ENCODE data around the gene KRT72. TPM values are rescaled to one million over a fixed set of nuclear protein-coding genes. Genes with fewer than 3 reads are reported as not detected.
A peak's percentile ranks its signal among the peaks of the same experiment; 100 is the strongest.

KRT72 gene
- total and polyA plus RNA-seq, 7 experiments from 2014 or later = 0.71 to 149 (median 74.1) TPM; not detected in 1

- Mint-ChIP-seq H3K36me3 (peaks cover 0 to 32% (median 6%) of the 10 kb centered on the region in 5 donors), H3K9me3 (peaks cover 0 to 13% (median 8%) of the 10 kb centered on the region in 11 donors), H3K27me3 (peaks cover 0 to 38% (median 0%) of the 10 kb centered on the region in 5 donors), H3K4me1 (peaks cover 43 to 81% (median 66%) of the 10 kb centered on the region in 7 donors), H3K27ac (peak overlapping the region; percentile 24 to 100 (median 99)), H3K4me3 (peak overlapping the region in 7 of 10 donors; percentile 18 to 85 (median 53))
- ChIA-PET CTCF (interaction anchor here (0.7 to 2.9 kb wide), 7 partner anchors 8 to 238 kb away, joined by 3 to 28 read pairs (median 4); no protein-coding TSS in a partner anchor), POLR2A (interaction anchor here (0.6 to 12.4 kb wide), 8 partner anchors 8 to 77 kb away, joined by 3 to 223 read pairs (median 5); partner anchors contain the start of gene KRT73)
- Histone ChIP-seq H3K9me3 (ENCODE audit: control insufficient read depth in 2 of 3, low read length in 3 of 3) (no peaks in the 10 kb centered on the region), H3K27ac (ENCODE audit: low read depth, low read length) (no peak overlapping the region), H3K36me3 (ENCODE audit: control insufficient read depth in 2 of 3, insufficient read depth in 3 of 3, low read length in 3 of 3) (no peaks in the 10 kb centered on the region), H3K4me1 (ENCODE audit: control insufficient read depth in 2 of 2, insufficient read depth in 2 of 2, low read length in 2 of 2) (peaks cover 20 to 51% of the 10 kb centered on the region in 2 donors), H3K27me3 (ENCODE audit: control insufficient read depth in 2 of 2, insufficient read depth in 2 of 2, low read length in 2 of 2) (no peaks in the 10 kb centered on the region), H3K4me3 (ENCODE audit: low read length) (no peak overlapping the region)
- intact Hi-C loops (cut with micrococcal nuclease) = no loop called here
- ATAC-seq (no peak), DNase-seq (no peak)
Observed at GRCh38 chr12:52641468-52641867, 40.2 kb upstream of the KRT72 start.

- Mint-ChIP-seq H3K9me3 (peaks cover 0 to 3% (median 0%) of the 10 kb centered on the region in 11 donors), H3K27ac (peak overlapping the region in 3 of 9 donors; percentile 11 to 82 (median 48)), H3K4me3 (no peak overlapping the region), H3K27me3 (peaks cover 0 to 36% (median 0%) of the 10 kb centered on the region in 5 donors), H3K4me1 (peaks cover 34 to 79% (median 56%) of the 10 kb centered on the region in 7 donors), H3K36me3 (peaks cover 0 to 14% (median 3%) of the 10 kb centered on the region in 5 donors)
- Histone ChIP-seq H3K36me3 (ENCODE audit: control insufficient read depth in 2 of 3, insufficient read depth in 3 of 3, low read length in 3 of 3) (no peaks in the 10 kb centered on the region), H3K4me3 (ENCODE audit: low read length) (no peak overlapping the region), H3K27ac (ENCODE audit: low read depth, low read length) (no peak overlapping the region), H3K4me1 (ENCODE audit: control insufficient read depth in 2 of 2, insufficient read depth in 2 of 2, low read length in 2 of 2) (peaks cover 13 to 43% of the 10 kb centered on the region in 2 donors), H3K9me3 (ENCODE audit: control insufficient read depth in 2 of 3, low read length in 3 of 3) (no peaks in the 10 kb centered on the region), H3K27me3 (ENCODE audit: control insufficient read depth in 2 of 2, insufficient read depth in 2 of 2, low read length in 2 of 2) (peaks cover 0 to 3% of the 10 kb centered on the region in 2 donors)
- DNase-seq = no peak
- ChIA-PET POLR2A (interaction anchor here (0.6 to 12.4 kb wide), 3 partner anchors 11 to 61 kb away, joined by 3 to 227 read pairs (median 6); partner anchors contain the start of gene KRT73), CTCF (interaction anchor here (4.8 kb wide), 1 partner anchor 53 kb away, joined by 32 read pairs; no protein-coding TSS in a partner anchor)
- ATAC-seq = no peak
- intact Hi-C loops (cut with micrococcal nuclease) = no loop called here
Observed at GRCh38 chr12:52637299-52637698, 36.0 kb upstream of the KRT72 start.

GRCh38 chr12:52636592-52637258 lies 35.5 kb upstream of the KRT72 start:
- H3K9me3 Mint-ChIP-seq = peaks cover 0 to 3% (median 0%) of the 10 kb centered on the region in 11 donors
- Histone ChIP-seq H3K36me3 (ENCODE audit: control insufficient read depth in 2 of 3, insufficient read depth in 3 of 3, low read length in 3 of 3) (no peaks in the 10 kb centered on the region), H3K4me3 (ENCODE audit: low read length) (no peak overlapping the region), H3K9me3 (ENCODE audit: control insufficient read depth in 2 of 3, low read length in 3 of 3) (no peaks in the 10 kb centered on the region), H3K27me3 (ENCODE audit: control insufficient read depth in 2 of 2, insufficient read depth in 2 of 2, low read length in 2 of 2) (peaks cover 0 to 3% of the 10 kb centered on the region in 2 donors), H3K27ac (ENCODE audit: low read depth, low read length) (no peak overlapping the region), H3K4me1 (ENCODE audit: control insufficient read depth in 2 of 2, insufficient read depth in 2 of 2, low read length in 2 of 2) (peaks cover 13 to 43% of the 10 kb centered on the region in 2 donors)
- DNase-seq = no peak
- intact Hi-C loops (cut with micrococcal nuclease) = no loop called here
- ChIA-PET CTCF (interaction anchor here (0.9 to 4.8 kb wide), 2 partner anchors 26 to 52 kb away, joined by 3 to 32 read pairs; no protein-coding TSS in a partner anchor), POLR2A (interaction anchor here (0.6 to 12.4 kb wide), 4 partner anchors 9 to 62 kb away, joined by 3 to 227 read pairs (median 54); partner anchors contain the start of gene KRT73)
- H3K4me1 Mint-ChIP-seq = peaks cover 36 to 79% (median 56%) of the 10 kb centered on the region in 7 donors
- ATAC-seq = no peak
- H3K36me3 Mint-ChIP-seq = peaks cover 0 to 13% (median 2%) of the 10 kb centered on the region in 5 donors
- H3K4me3 Mint-ChIP-seq = no peak overlapping the region
- peaks cover 0 to 32% (median 0%) of the 10 kb centered on the region in 5 donors for H3K27me3 Mint-ChIP-seq
- H3K27ac Mint-ChIP-seq = peak overlapping the region in 6 of 9 donors; percentile 26 to 82 (median 66)

- ChIA-PET POLR2A (interaction anchor here (1.4 to 12.4 kb wide), 3 partner anchors 9 to 22 kb away, joined by 6 to 227 read pairs (median 102); partner anchors contain the start of gene KRT73), CTCF (interaction anchor here (0.9 to 4.8 kb wide), 2 partner anchors 25 to 52 kb away, joined by 3 to 32 read pairs; no protein-coding TSS in a partner anchor)
- peaks cover 31 to 79% (median 56%) of the 10 kb centered on the region in 7 donors for H3K4me1 Mint-ChIP-seq
- H3K9me3 ChIP-seq (ENCODE audit: control insufficient read depth in 2 of 3, low read length in 3 of 3) = no peaks in the 10 kb centered on the region
- H3K4me3 ChIP-seq (ENCODE audit: low read length) = no peak overlapping the region
- peaks cover 0 to 3% (median 0%) of the 10 kb centered on the region in 11 donors for H3K9me3 Mint-ChIP-seq
- ATAC-seq (peak; percentile 14), DNase-seq (peak in 1 of 9 donors; percentile 15)
- no peak overlapping the region for H3K27ac ChIP-seq (ENCODE audit: low read depth, low read length)
- H3K27me3 ChIP-seq (ENCODE audit: control insufficient read depth in 2 of 2, insufficient read depth in 2 of 2, low read length in 2 of 2) = peaks cover 0 to 3% of the 10 kb centered on the region in 2 donors
- intact Hi-C loops (cut with micrococcal nuclease) = no loop called here
- H3K27me3 Mint-ChIP-seq = peaks cover 0 to 28% (median 0%) of the 10 kb centered on the region in 5 donors
- H3K4me3 Mint-ChIP-seq = no peak overlapping the region
- H3K36me3 Mint-ChIP-seq = peaks cover 0 to 10% (median 0%) of the 10 kb centered on the region in 5 donors
- H3K36me3 ChIP-seq (ENCODE audit: control insufficient read depth in 2 of 3, insufficient read depth in 3 of 3, low read length in 3 of 3) = no peaks in the 10 kb centered on the region
- H3K4me1 ChIP-seq (ENCODE audit: control insufficient read depth in 2 of 2, insufficient read depth in 2 of 2, low read length in 2 of 2) = peaks cover 14 to 43% of the 10 kb centered on the region in 2 donors
- peak overlapping the region in 6 of 9 donors; percentile 26 to 81 (median 62) for H3K27ac Mint-ChIP-seq
Observed at GRCh38 chr12:52636189-52636588, 34.9 kb upstream of the KRT72 start.

GRCh38 chr12:52634266-52635056 lies 33.2 kb upstream of the KRT72 start:
- Histone ChIP-seq H3K36me3 (ENCODE audit: control insufficient read depth in 2 of 3, insufficient read depth in 3 of 3, low read length in 3 of 3) (no peaks in the 10 kb centered on the region), H3K27ac (ENCODE audit: low read depth, low read length) (no peak overlapping the region), H3K4me3 (ENCODE audit: low read length) (no peak overlapping the region), H3K27me3 (ENCODE audit: control insufficient read depth in 2 of 2, insufficient read depth in 2 of 2, low read length in 2 of 2) (peaks cover 0 to 3% of the 10 kb centered on the region in 2 donors), H3K9me3 (ENCODE audit: control insufficient read depth in 2 of 3, low read length in 3 of 3) (no peaks in the 10 kb centered on the region), H3K4me1 (ENCODE audit: control insufficient read depth in 2 of 2, insufficient read depth in 2 of 2, low read length in 2 of 2) (peaks cover 19 to 59% of the 10 kb centered on the region in 2 donors)
- CTCF ChIA-PET = interaction anchor here (1.0 to 4.8 kb wide), 9 partner anchors 8 to 245 kb away, joined by 3 to 32 read pairs (median 6); no protein-coding TSS in a partner anchor
- Mint-ChIP-seq H3K4me3 (peak overlapping the region in 9 of 10 donors; percentile 36 to 95 (median 60)), H3K27me3 (peaks cover 0 to 16% (median 0%) of the 10 kb centered on the region in 5 donors), H3K9me3 (peaks cover 0 to 3% (median 0%) of the 10 kb centered on the region in 11 donors), H3K27ac (peak overlapping the region; percentile 50 to 96 (median 90)), H3K4me1 (peaks cover 44 to 88% (median 67%) of the 10 kb centered on the region in 7 donors), H3K36me3 (peaks cover 0 to 9% (median 0%) of the 10 kb centered on the region in 5 donors)
- intact Hi-C loops (cut with micrococcal nuclease) = loop anchor here in 1 of 2 donors (5.0 kb wide), 1 partner anchor 47 kb away; no protein-coding TSS in a partner anchor
- POLR2A ChIA-PET = interaction anchor here (1.0 to 12.4 kb wide), 6 partner anchors 8 to 56 kb away, joined by 3 to 227 read pairs (median 6); partner anchors contain the start of gene KRT73
- DNase-seq (peak in 1 of 9 donors; percentile 16), ATAC-seq (no peak)
